ENCODE measurements around the gene RHBDL1. TPM values are rescaled to one million over a fixed set of nuclear protein-coding genes. Genes with fewer than 3 reads are reported as not detected.

Gene RHBDL1
- total and polyA plus RNA-seq, 9 of the 15 experiments (the other 6 are each of a cell fraction or from before 2014, with no cell fraction given), result 0.03 to 5.6 (median 1.3) TPM; not detected in 1

DNA sequence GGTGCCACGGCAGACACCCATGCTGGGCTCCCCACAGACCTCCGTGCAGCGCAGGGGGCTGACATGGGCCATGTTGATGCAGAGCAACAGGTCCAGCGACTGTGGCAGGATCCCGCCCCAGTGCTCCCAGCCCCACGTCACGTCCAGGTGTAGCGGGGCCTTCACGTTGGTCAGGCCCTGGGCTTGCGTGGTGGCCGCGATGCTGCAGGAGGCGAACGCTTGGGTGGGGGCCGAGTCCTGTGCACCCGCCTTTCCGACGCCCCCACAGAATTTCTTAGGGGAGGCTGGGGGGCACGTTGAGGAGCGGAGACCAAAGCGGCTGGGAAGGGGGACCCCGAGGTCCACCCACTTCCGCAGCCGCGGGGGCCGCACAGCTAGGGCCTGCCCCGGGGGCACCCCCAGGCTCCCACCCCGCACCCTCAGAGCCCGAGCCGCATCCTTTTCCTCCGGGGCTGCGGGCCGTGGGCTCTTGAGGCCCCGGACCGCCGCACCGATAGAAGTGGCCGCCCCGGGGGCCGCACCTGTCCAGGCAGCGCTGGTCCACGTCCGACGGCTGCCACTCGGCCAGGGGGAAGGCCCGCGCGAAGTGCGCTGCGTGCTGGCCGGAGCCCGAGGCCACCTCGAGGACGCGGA, 39.8 kb upstream of the RHBDL1 start (continued):
- TF ChIP-seq, protein P1, sequence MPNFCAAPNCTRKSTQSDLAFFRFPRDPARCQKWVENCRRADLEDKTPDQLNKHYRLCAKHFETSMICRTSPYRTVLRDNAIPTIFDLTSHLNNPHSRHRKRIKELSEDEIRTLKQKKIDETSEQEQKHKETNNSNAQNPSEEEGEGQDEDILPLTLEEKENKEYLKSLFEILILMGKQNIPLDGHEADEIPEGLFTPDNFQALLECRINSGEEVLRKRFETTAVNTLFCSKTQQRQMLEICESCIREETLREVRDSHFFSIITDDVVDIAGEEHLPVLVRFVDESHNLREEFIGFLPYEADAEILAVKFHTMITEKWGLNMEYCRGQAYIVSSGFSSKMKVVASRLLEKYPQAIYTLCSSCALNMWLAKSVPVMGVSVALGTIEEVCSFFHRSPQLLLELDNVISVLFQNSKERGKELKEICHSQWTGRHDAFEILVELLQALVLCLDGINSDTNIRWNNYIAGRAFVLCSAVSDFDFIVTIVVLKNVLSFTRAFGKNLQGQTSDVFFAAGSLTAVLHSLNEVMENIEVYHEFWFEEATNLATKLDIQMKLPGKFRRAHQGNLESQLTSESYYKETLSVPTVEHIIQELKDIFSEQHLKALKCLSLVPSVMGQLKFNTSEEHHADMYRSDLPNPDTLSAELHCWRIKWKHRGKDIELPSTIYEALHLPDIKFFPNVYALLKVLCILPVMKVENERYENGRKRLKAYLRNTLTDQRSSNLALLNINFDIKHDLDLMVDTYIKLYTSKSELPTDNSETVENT (CRISPR knock-in tag; IDR thresholded peaks at IDR 0.05), result peak; percentile 42; the same call in 1 of the 2 replicates
- peak; percentile 25; the same call in 1 of the 2 replicates for TF ChIP-seq CBFB (CRISPR knock-in tag; IDR thresholded peaks at IDR 0.05)
- TF ChIP-seq RBBP5 (IDR thresholded peaks at IDR 0.05; ENCODE audit: borderline replicate concordance, insufficient read depth, low read length, poor library complexity, severe bottlenecking), result peak; percentile 59
- TF ChIP-seq FOXP1 (CRISPR knock-in tag; IDR thresholded peaks at IDR 0.05), result peak; percentile 88; the same call in 1 of the 2 replicates
- no peak for TF ChIP-seq CBX5 (IDR thresholded peaks at IDR 0.05; ENCODE audit: borderline replicate concordance, low read depth)
- 0 out of 2 replicates have a peak, but pooled peaks have one; percentile 67 for TF ChIP-seq NR3C1 (CRISPR knock-in tag; IDR thresholded peaks at IDR 0.05)
- 0 out of 2 replicates have a peak, but pooled peaks have one; percentile 16 for TF ChIP-seq FOXJ2 (tag; IDR thresholded peaks at IDR 0.05)
- TF ChIP-seq, protein P2, sequence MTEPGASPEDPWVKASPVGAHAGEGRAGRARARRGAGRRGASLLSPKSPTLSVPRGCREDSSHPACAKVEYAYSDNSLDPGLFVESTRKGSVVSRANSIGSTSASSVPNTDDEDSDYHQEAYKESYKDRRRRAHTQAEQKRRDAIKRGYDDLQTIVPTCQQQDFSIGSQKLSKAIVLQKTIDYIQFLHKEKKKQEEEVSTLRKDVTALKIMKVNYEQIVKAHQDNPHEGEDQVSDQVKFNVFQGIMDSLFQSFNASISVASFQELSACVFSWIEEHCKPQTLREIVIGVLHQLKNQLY (CRISPR knock-in tag; conservative IDR thresholded peaks at IDR 0.05), result 0 out of 4 replicates have a peak, but pooled peaks of 1 of the 2 experiments have one; percentile 44
- peak; percentile 91; the same call in 1 of the 2 replicates for TF ChIP-seq ZNF282 (CRISPR knock-in tag; IDR thresholded peaks at IDR 0.05)
- peak; percentile 93 for TF ChIP-seq ZFX (CRISPR knock-in tag; IDR thresholded peaks at IDR 0.05)
- TF ChIP-seq RFX7 (CRISPR knock-in tag; IDR thresholded peaks at IDR 0.05), result no peak
- peak; percentile 61 for TF ChIP-seq POLR2B (IDR thresholded peaks at IDR 0.05; ENCODE audit: low read depth, partially characterized antibody)
- TF ChIP-seq IFI16 (CRISPR knock-in tag; IDR thresholded peaks at IDR 0.05), result no peak
- TF ChIP-seq MAZ (CRISPR knock-in tag; conservative IDR thresholded peaks at IDR 0.05 in 1 of 2, IDR thresholded peaks at IDR 0.05 in 1 of 2), result 0 out of 4 replicates have a peak, but pooled peaks of 1 of the 2 experiments have one; percentile 54
- peak; percentile 43; the same call in 1 of the 2 replicates for TF ChIP-seq GATAD2A (IDR thresholded peaks at IDR 0.05)
- TF ChIP-seq, protein P3, sequence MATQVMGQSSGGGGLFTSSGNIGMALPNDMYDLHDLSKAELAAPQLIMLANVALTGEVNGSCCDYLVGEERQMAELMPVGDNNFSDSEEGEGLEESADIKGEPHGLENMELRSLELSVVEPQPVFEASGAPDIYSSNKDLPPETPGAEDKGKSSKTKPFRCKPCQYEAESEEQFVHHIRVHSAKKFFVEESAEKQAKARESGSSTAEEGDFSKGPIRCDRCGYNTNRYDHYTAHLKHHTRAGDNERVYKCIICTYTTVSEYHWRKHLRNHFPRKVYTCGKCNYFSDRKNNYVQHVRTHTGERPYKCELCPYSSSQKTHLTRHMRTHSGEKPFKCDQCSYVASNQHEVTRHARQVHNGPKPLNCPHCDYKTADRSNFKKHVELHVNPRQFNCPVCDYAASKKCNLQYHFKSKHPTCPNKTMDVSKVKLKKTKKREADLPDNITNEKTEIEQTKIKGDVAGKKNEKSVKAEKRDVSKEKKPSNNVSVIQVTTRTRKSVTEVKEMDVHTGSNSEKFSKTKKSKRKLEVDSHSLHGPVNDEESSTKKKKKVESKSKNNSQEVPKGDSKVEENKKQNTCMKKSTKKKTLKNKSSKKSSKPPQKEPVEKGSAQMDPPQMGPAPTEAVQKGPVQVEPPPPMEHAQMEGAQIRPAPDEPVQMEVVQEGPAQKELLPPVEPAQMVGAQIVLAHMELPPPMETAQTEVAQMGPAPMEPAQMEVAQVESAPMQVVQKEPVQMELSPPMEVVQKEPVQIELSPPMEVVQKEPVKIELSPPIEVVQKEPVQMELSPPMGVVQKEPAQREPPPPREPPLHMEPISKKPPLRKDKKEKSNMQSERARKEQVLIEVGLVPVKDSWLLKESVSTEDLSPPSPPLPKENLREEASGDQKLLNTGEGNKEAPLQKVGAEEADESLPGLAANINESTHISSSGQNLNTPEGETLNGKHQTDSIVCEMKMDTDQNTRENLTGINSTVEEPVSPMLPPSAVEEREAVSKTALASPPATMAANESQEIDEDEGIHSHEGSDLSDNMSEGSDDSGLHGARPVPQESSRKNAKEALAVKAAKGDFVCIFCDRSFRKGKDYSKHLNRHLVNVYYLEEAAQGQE (IDR thresholded peaks at IDR 0.05; ENCODE audit: borderline replicate concordance), result no peak
- TF ChIP-seq, protein P3 (CRISPR knock-in tag; IDR thresholded peaks at IDR 0.05; ENCODE audit: low read depth), result peak; percentile 34; the same call in 1 of the 2 replicates

All from K562 (cell line).